ENCODE results near the gene SUGCT. TPM values are rescaled to one million over a fixed set of nuclear protein-coding genes. Genes with fewer than 3 reads are reported as not detected.

Gene SUGCT
- total RNA-seq, 1 experiment from 2014 or later = 5.4 TPM

DNA sequence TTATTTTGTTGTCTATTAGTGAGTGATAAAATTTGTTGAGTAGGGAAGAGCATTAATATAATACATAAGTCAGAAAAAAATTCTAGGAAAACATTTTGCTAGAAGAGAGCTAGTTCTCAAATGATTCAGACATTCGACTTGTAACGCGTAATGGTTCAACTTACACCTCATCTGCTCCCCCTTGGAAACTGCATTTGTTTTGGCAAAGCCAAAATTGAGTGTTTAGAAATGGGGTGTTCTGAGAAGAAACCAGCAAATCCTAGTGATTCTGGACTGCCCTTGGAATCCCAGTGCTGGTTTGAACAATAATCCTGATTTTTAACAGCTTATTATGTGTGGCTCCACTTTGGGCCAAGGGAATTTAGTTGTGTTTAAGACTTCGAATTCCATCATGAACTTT, 475.7 kb downstream of the SUGCT start:
- Histone ChIP-seq H3K14ac (ENCODE audit: insufficient read depth, low read length) (no peak overlapping the region), H2BK15ac (ENCODE audit: low read depth, low read length) (no peak overlapping the region), H3K9ac (ENCODE audit: extremely low read depth, insufficient read length, low read length) (no peak overlapping the region), H3K23me2 (ENCODE audit: insufficient read length, low read depth, low read length, poor library complexity, severe bottlenecking) (no peaks in the 10 kb centered on the region), H2AK5ac (ENCODE audit: insufficient read length, low read length) (no peak overlapping the region), H4K5ac (ENCODE audit: insufficient read length, low read depth, low read length) (no peak overlapping the region), H3K27me3 (ENCODE audit: insufficient read depth, low read length) (no peaks in the 10 kb centered on the region), H3K23ac (ENCODE audit: insufficient read length, low read depth, low read length) (no peak overlapping the region), H2AFZ (ENCODE audit: low read length) (no peak overlapping the region), H3K4me1 (ENCODE audit: insufficient read depth, low read length) (no peaks in the 10 kb centered on the region), H4K8ac (replicated peaks; ENCODE audit: insufficient read length, low read depth, low read length) (no peak overlapping the region), H3K4me2 (ENCODE audit: insufficient read depth, insufficient read length, low read length) (no peak overlapping the region), H2BK5ac (ENCODE audit: insufficient read length, low read length) (no peak overlapping the region), H3K56ac (ENCODE audit: insufficient read length, low read depth, low read length) (no peak overlapping the region), H4K91ac (ENCODE audit: insufficient read length, low read depth, low read length) (no peak overlapping the region), H4K20me1 (ENCODE audit: control insufficient read depth, insufficient read depth, insufficient read length) (no peaks in the 10 kb centered on the region), H3K18ac (ENCODE audit: insufficient read length, low read depth, low read length) (no peak overlapping the region), H2BK120ac (ENCODE audit: low read depth, low read length, poor library complexity, severe bottlenecking) (no peak overlapping the region), H2BK20ac (ENCODE audit: low read depth, low read length, poor library complexity, severe bottlenecking) (no peak overlapping the region), H3T11ph (ENCODE audit: low read length) (no peak overlapping the region), H3K4ac (ENCODE audit: low read depth, low read length) (no peak overlapping the region), H3K79me2 (ENCODE audit: insufficient read depth, low read length) (no peaks in the 10 kb centered on the region), H2BK12ac (ENCODE audit: insufficient read length, low read depth, low read length) (no peak overlapping the region), H3K79me1 (ENCODE audit: insufficient read depth, low read depth, low read length, poor library complexity, severe bottlenecking) (no peaks in the 10 kb centered on the region), H3K9me3 (ENCODE audit: control insufficient read depth, low read depth, low read length) (no peaks in the 10 kb centered on the region), H3K27ac (ENCODE audit: insufficient read length, low read depth, low read length) (no peak overlapping the region)
- H3K27me3 Mint-ChIP-seq (ENCODE audit: low read depth) = no peaks in the 10 kb centered on the region
- peaks cover 8% of the 10 kb centered on the region in 2 experiments for H3K4me1 Mint-ChIP-seq
- DNase-seq = no peak
- H3K27ac Mint-ChIP-seq = no peak overlapping the region
- TF ChIP-seq, protein P1, sequence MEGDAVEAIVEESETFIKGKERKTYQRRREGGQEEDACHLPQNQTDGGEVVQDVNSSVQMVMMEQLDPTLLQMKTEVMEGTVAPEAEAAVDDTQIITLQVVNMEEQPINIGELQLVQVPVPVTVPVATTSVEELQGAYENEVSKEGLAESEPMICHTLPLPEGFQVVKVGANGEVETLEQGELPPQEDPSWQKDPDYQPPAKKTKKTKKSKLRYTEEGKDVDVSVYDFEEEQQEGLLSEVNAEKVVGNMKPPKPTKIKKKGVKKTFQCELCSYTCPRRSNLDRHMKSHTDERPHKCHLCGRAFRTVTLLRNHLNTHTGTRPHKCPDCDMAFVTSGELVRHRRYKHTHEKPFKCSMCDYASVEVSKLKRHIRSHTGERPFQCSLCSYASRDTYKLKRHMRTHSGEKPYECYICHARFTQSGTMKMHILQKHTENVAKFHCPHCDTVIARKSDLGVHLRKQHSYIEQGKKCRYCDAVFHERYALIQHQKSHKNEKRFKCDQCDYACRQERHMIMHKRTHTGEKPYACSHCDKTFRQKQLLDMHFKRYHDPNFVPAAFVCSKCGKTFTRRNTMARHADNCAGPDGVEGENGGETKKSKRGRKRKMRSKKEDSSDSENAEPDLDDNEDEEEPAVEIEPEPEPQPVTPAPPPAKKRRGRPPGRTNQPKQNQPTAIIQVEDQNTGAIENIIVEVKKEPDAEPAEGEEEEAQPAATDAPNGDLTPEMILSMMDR (conservative IDR thresholded peaks at IDR 0.05) = no peak
- H3K4me3 Mint-ChIP-seq = no peak overlapping the region
- WGBS (ENCODE audit: extremely low coverage, insufficient read length, low lambda C conversion rate) = no CpG with 5 or more reads among the region's 4 CpGs
- H3K9me3 Mint-ChIP-seq = no peaks in the 10 kb centered on the region
- H3K36me3 Mint-ChIP-seq (ENCODE audit: insufficient read depth in 1 of 3, low read depth in 3 of 3) = no peaks in the 10 kb centered on the region
